Peyer's patch (tissue), 4 donors: ENCODE data around the gene PLXNA2.

Experiments
- POLR2A ChIP-seq, 2 donors: fragments of 450-650 bp; IDR thresholded peaks; one replicate each; pipeline ENCODE4 v1.5.1; 2017; ENCODE audit warnings: antibody characterized with exemption in 2 of 2, mild to moderate bottlenecking in 2 of 2, moderate library complexity in 2 of 2
- TF ChIP-seq, protein P1 (sequence below), 6 experiments: fragments of 450-650 bp in 4 of 6; fragments of 200-600 bp in 2 of 6; sonication (generic) in 1 of 6; IDR thresholded peaks; one replicate each; pipeline ENCODE4 v1.5.1; 2017 to 2019; ENCODE audit warnings: antibody characterized with exemption in 6 of 6, mild to moderate bottlenecking in 3 of 6, moderate library complexity in 1 of 6

DNA sequence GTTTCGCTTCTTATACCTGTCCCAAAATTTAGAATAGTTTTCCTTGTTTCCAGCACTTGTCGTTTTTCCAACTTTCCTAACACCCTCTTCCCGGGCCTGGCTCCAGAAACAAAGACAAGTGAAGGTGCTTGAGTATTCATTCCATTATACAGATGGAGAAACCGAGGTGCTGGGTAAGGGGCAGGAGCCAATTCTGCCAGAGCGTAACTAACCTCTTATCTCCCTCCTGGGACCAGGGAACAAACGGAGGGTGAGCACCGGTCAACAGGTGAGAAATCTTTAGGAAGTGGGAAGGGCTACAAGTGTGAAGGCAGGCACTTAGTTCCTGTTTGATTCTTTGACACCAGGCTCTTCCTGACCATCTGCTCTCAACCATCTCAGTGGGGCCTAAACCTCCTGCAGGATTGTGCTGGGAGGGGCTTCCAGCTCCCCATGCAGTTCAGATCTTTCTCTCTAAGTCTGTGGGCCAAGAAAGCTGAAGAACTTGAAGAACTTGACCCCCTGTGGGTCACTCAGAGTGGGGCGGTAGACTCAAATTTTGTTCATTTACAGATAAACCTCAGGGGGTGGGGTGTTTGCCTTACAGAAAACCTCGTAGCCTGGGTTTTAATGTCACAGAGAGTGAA lies 8.7 kb downstream of the PLXNA2 start:
- TF ChIP-seq POLR2A (IDR thresholded peaks at IDR 0.05): no peak
- TF ChIP-seq, protein P1, sequence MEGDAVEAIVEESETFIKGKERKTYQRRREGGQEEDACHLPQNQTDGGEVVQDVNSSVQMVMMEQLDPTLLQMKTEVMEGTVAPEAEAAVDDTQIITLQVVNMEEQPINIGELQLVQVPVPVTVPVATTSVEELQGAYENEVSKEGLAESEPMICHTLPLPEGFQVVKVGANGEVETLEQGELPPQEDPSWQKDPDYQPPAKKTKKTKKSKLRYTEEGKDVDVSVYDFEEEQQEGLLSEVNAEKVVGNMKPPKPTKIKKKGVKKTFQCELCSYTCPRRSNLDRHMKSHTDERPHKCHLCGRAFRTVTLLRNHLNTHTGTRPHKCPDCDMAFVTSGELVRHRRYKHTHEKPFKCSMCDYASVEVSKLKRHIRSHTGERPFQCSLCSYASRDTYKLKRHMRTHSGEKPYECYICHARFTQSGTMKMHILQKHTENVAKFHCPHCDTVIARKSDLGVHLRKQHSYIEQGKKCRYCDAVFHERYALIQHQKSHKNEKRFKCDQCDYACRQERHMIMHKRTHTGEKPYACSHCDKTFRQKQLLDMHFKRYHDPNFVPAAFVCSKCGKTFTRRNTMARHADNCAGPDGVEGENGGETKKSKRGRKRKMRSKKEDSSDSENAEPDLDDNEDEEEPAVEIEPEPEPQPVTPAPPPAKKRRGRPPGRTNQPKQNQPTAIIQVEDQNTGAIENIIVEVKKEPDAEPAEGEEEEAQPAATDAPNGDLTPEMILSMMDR (IDR thresholded peaks at IDR 0.05): no peak
